Skeletal muscle cell (primary cell): Measurements from ENCODE around the gene STPG4.
A peak's percentile ranks its signal among the peaks of the same experiment; 100 is the strongest.
"Not testable (repeated sequence)": the region's sequence is repeated elsewhere in the genome, so short reads cannot be mapped to it uniquely, and the experiment has no call there.

Experiments used
- DNase-seq: peaks from one replicate; pipeline ENCODE4 v3.0.0-alpha.2; 2010; ENCODE audit warnings: low read depth
- H3K4me3 ChIP-seq: 2 replicates; pipeline ENCODE4 v1.5.1; 2011; ENCODE audit warnings: low read depth, mild to moderate bottlenecking, control low read depth, low read length, moderate library complexity

The STPG4 gene

DNA sequence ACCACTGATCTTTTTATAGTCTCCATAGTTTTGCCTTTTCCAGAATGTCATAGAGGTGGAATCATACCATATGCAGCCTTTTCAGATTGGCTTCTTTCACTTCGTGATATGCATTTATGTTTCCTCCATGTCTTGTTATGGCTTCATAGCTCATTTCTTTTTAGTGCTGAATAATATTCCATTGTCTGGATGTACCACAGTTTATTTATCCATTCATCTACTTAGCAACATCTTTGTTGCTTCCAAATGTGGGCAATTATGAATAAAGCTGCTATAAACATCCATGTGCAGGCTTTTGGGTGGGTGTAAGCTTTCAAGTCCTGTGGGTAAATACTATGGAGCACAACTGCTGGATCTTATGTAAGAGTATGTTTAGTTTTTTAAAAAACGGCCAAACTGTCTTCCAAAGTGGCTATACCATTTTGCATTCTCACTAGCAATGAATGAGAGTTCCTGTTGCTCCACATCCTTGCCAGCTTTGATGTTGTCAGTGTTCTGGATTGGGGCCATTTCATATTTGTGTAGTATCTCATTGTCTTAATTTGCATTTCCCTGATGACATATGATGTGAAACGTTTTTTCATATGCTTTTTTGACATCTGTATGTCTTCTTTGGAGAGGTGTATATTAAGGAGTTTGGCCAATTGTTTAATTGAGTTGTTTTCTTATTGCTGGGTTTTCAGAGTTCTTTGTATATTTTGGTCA is 20.6 kb downstream of the STPG4 start:
- DNase-seq = no peak
- no peak overlapping the region for H3K4me3 ChIP-seq

DNA sequence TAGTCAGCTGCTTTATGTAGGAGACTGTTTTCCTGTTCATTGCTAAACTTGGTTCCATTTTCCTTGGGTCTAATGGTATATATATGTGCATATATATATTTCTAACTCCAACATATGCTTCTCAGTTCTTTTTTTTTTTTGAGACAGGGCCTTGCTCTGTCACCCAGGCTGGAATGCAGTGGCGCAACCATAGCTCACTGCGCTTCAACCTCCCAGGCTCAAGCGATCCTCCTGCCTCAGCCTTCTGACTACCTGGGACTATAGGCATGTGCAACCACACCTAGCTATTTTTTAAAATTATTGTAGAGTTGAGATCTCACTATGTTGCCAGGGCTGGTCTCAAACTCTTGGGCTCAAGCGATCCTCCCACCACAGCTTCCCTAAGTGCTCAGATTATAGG is 22.1 kb downstream of the STPG4 start:
- DNase-seq = no peak
- no peak overlapping the region for H3K4me3 ChIP-seq

DNA sequence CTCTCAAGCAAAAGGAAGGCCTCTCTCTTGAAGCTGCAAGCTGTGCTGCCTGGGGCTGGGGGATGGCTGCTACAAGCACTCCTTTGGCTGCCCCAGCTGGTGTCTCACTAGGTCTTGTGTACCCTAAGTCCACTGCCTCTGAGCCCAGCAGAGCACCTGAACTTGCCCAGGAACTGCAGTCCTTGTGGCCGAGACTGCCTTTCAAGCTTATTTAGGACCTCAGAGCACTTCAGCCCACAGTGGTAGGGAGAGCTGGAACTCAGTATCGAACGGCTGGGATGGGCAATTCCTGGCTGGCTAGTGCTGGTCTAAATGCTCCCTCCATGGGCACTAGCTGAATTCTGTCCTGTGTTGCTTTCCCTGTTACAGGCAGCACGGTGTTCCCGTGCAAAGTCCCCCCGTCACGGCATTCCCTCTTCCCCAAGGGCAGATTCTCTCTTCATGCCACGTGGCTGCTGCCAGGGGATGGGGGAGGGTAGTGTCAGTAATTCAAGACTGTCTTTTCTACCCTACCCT is 25.9 kb downstream of the STPG4 start:
- no peak for DNase-seq
- H3K4me3 ChIP-seq = no peak overlapping the region

DNA sequence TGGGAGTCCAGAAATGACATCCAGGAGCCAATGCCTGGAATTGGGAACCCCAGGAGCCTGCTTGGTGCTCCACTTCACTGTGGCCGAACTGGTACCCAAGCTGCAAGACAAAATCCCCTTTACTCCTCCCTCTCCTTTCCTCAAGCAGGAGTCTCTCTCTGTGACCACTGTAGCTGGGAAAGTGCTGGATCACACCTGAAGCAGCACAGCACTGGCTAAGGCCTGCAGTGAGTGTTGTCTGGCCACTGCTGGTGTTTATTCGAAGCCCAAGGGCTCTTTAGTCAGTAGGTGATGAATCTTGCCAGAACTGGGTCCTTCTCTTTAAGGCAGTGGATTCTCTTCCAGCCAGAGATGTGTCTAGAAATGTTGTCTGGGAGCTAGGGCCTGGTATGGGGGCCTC is 26.4 kb downstream of the STPG4 start:
- no peak for DNase-seq

DNA sequence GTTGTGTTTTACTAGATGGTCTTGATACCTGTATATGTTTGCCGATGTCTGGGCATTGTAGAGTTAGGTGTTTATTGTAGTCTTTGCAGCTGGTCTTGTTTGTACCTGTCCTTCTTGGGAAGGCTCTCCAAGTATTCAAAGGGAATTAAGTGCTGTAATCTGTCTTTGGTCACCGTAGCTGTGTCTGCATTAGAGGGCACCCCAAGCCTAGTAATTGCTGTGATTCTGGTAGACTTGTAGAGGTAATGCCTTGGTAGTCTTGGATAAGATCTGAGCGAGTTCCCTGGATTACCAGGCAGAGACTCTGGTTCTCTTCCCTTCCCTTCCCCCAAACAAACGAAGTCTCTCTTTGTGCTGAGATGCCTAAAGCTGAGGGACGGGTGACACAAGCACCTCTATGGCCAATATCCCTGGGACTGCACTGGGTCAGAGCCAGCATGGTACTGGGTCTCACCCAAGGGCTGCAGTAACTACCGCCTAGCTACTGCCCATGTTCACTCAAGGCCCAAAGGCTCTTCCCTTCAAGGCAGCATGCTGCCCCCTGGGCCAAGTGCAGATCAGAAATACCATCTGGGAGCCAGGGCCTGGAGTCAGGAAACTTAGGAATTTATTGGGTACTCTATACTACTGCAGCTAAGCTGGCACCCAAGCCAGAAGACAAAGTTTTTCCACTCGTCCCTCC is 27.1 kb downstream of the STPG4 start:
- DNase-seq = no peak

More for the DNA sequence above, 26.4 kb downstream of the STPG4 start:
- no peak overlapping the region for H3K4me3 ChIP-seq

DNA sequence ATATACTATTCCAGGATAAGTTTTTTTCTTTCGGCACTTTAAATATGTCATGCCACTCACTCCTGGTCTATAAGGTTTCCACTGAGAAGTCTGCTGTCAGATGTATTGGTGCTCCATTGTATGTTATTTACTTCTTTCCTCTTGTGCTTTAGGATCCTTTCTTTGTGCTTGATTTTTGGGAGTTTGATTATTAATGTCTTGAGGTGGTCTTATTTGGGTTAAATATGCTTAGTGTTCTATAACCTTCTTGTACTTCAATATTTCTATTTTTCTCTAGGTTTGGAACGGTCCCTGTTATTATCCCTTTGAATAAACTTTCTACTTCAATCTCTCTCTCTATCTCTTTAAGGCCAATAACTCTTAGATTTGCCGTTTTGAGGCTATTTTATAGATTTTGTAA is 28.3 kb downstream of the STPG4 start:
- no peak overlapping the region for H3K4me3 ChIP-seq
- no peak for DNase-seq

More for the DNA sequence above, 27.1 kb downstream of the STPG4 start:
- H3K4me3 ChIP-seq = no peak overlapping the region

DNA sequence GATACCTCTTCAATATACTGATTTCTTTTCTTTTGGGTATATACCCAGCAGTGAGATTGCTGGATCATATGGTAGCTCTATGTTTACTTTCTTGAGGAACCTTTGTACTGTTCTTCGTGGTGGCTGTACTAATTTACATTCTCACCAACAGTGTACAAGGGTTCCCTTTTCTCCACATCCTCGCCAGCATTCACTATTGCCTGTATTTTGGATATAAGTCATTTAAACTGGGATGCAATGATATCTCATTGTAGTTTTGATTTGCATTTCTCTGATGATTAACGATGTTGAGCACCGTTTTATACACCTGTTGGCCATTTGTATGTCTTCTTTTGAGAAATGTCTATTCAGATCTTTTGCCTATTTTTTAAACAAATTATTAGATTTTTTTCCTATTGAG is 30.4 kb downstream of the STPG4 start:
- DNase-seq, H3K4me3 ChIP-seq: not testable (repeated sequence)

DNA sequence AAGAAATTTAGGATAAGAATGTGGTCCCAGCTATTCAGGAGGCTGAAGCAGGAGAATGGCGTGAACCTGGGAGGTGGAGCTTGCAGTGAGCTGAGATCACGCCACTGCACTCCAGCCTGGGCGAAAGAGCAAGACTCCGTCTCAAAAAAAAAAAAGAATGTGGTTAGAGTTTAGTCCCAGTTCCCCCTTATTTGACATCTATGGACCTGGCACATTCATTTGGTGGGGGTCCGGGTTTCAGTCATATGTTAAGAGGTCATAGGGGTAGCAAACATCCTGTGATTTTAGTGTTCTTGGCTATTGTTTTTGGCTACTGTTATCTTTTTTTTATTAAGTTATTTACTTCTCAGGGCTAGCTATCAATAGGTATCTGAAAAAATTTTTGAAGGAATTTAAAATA is 34.7 kb downstream of the STPG4 start:
- not testable (repeated sequence) for DNase-seq

DNA sequence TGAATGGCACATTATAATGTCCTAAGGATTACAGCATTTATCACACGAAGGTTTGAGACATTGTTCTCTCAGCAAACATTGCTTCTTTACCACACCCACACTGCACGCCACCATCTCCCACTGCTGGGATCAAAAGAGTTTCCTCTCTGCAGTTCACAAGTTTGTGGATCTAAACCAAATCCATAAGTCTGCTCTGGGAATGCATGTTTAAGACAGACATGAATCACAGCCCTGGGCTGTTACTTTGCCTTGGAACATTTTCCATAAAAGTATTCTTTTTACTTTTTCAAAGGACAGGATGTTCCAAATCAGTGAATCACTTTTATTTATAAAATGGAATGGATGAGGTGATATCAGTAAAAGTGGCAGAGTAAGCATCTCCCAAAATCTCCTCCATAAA is 36.1 kb downstream of the STPG4 start:
- no peak overlapping the region for H3K4me3 ChIP-seq

More for the DNA sequence above, 34.7 kb downstream of the STPG4 start:
- not testable (repeated sequence) for H3K4me3 ChIP-seq

DNA sequence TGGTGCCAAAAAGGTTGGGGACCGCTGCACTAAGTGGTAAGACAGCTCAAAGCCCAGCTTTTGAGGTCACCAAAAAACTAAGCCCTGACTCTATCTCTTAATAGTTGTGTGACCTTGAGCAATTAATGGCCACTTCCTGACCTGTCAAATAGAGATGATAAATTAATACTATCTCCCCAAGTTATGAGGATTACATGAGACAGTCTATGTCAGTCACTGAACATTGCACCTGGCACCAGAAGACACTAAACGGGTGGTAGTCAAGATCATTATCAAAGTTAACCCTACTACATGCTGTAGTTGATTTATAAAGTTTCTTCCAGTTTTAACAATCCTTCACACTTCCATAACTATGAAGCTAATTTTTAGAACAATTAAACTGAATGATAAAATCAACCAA is 36.5 kb downstream of the STPG4 start:
- no peak for DNase-seq
- no peak overlapping the region for H3K4me3 ChIP-seq

More for the DNA sequence above, 36.1 kb downstream of the STPG4 start:
- peak; percentile 69 for DNase-seq

DNA sequence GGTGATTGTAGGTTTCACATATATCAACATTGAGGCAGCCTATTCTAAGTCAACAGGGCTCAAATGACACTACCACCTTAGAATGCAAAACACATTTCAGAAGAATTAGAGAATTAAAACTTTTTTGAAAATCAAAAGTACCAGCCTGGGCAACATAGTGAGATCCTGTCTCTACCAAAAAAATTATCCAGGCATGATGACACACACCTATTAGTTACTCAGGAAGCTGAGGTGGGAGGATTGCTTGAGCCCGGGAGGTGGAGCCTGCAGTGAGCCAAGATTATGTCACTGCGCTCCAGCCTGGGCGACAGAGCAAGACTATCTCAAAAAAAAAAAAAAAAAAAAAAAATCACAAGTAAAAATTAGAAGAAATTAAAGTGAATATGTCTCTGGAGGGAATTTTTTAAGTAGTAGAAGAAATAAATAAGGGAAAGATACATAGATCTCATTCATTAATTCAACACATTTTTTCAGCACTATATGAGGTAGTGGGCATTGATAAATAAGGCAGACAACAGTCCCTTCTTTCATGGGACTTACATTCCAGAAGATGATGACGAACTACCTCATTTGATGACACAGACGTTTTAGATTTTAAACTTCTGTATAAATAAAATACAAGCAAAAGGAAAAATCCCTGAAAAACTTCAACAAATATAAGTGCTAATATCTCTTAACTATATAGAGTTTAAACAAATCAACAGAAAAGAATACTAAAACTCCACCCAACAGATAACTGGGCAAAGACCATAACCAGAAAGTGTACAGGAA is 42.3 kb downstream of the STPG4 start:
- DNase-seq = no peak

DNA sequence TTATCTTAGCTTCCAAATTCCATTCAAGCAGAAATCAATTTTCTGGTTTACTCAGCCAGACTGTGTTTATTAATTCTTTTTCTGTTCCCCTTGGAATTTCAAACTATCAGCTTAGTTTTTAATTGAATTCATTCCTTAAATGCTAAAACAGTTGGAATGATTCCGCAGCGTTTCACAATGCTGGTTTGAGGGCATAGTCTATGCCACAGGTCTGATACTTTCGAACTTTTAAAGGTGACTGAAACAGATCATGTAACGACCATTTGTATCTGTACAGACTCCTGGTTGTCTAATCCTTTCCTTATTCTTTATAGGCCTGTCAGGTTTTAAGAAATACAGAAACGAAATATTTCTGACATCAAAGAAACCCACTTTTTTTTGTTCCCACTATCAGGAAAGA is 45.4 kb downstream of the STPG4 start:
- no peak for DNase-seq
- H3K4me3 ChIP-seq = no peak overlapping the region

More for the DNA sequence above, 42.3 kb downstream of the STPG4 start:
- H3K4me3 ChIP-seq = no peak overlapping the region

DNA sequence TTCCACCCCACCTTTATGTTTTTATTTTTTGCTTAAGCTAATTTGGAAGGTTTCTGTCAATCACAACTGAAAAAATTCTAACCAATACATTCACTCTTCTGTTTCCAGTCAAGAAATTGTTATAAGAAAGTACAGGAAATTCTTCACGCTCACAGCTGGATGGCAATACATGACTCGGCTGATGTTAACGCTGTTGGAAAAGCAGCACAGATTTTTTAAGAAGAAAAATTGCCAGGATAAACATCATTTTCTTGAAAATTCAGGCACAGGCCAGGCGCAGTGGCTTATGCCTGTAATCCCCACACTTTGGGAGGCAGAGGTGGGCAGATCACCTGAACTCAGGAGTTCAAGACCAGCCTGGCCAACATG is 46.1 kb downstream of the STPG4 start:
- DNase-seq = no peak
- H3K4me3 ChIP-seq = no peak overlapping the region

DNA sequence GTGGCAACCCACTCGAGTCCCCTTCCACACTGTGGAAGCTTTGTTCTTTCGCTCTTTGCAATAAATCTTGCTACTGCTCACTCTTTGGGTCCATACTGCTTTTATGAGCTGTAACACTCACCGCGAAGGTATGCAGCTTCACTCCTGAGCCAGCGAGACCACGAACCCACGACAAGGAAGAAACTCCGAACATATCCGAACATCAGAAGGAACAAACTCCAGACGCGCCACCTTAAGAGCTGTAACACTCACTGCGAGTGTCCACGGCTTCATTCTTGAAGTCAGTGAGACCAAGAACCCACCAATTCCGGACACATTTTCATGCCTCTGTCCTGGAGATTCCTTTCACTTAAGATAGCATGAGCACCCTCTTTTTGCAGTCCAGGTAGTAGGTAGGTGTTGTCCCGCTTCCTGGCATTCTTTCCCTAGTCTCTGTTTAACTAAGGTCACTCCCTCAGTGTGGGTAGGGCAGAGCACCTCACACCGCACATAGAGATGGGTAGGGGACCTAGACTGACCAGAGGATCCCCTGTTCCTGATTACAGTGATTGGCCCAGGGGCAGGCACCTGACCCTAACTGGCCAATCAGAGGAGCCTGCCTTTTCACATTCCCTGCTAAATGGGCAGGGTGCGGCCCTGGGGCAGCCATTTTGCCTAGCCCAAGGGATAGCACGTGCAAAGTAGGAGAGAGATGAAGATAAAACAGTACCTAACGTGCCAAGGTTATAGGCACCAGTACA is 46.7 kb downstream of the STPG4 start:
- not testable (repeated sequence) for H3K4me3 ChIP-seq, DNase-seq

DNA sequence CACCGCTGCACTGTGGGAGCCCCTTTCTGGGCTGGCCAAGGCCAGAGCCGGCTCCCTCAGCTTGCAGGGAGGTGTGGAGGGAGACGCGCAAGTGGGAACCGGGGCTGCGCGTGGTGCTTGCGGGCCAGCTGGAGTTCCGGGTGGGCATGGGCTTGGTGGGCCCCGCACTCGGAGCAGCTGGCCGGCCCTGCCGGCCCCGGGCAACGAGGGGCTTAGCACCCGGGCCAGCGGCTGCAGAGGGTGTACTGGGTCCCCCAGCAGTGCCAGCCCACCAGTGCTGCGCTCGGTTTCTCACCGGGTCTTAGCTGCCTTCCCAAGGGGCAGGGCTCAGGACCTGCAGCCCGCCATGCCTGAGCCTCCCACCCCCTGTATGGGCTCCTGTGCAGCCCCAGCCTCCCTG is 47.9 kb downstream of the STPG4 start:
- not testable (repeated sequence) for H3K4me3 ChIP-seq, DNase-seq

DNA sequence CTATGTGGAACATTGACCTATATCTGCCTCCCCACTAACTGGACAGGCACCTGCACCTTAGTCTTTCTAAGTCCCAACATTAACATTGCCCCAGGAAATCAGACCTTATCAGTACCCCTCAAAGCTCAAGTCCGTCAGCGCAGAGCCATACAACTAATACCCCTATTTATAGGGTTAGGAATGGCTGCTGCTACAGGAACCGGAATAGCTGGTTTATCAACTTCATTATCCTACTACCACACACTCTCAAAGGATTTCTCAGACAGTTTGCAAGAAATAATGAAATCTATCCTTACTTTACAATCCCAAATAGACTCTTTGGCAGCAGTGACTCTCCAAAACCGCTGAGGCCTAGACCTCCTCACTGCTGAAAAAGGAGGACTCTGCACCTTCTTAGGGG is 48.9 kb downstream of the STPG4 start:
- DNase-seq, H3K4me3 ChIP-seq: not testable (repeated sequence)

DNA sequence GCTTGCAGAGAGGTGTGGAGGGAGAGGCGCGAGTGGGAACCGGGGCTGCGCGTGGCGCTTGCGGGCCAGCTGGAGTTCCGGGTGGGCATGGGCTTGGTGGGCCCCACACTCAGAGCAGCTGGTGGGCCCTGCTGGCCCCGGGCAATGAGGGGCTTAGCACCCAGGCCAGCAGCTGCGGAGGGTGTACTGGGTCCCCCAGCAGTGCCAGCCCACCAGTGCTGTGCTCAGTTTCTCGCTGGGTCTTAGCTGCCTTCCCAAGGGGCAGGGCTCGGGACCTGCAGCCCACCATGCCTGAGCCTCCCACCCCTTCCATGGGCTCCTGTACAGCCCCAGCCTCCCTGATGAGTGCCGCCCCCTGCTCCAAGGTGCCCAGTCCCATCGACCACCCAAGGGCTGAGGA is 55.4 kb downstream of the STPG4 start:
- not testable (repeated sequence) for H3K4me3 ChIP-seq, DNase-seq

DNA sequence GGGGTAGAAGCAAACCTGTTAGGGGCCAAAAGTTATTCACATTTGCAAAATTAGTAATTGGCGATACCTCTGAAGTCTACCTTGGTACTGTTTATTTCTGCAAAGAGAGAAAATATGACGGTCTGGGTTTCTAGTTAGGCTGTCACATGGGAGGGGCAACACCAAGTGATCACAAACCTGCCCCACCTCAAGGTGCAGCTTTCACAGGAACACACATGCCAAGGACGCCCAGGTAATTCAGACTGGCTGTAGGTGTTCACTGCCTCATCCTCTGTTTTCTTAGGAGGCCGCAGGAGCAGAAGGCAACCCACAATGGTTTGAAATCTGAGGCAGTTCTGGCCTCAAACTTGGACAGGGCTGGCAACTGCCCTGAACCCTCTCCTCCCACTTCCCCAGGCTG is 56.2 kb downstream of the STPG4 start:
- H3K4me3 ChIP-seq = no peak overlapping the region
- DNase-seq = no peak

DNA sequence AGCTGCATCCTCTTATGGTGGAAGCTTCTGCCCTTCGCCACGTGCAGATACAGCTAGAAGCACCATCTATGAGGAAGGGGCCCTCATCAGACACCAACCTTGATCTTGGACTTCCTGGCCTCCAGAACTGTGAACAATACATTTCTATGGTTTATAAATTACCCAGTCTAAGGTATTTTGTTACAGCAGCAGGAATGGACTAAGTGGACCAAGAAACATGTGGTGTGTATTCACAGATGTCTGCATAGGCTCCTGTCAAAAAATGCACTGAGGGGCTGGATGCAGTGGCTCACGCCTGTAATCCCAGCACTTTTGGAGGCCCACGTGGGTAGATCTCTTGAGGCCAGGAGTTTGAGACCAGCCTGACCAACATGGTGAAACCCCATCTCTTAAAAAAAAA is 57.5 kb downstream of the STPG4 start:
- no peak for DNase-seq
- no peak overlapping the region for H3K4me3 ChIP-seq

DNA sequence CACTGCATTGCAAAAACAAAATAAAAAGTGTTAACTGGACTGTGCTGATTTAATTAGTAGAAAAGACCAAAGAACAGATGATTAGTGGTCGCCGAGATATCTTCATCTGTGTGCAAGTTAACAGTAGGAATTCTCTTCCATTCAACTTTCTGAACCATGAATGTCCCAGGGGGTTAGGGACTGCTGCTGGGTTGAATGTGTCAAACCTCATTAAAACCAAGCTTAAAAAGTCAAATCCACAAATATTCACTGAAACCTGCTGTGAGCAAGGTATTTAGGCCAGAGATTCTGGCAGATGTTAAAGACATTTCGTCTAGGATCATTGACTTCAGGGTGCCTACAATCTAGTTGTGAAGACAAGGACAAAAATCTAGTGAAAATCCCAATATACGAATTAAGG is 58.7 kb downstream of the STPG4 start:
- no peak for DNase-seq
- H3K4me3 ChIP-seq = no peak overlapping the region
